GM19468 (cell line): Measurements from ENCODE around the gene GALNT8.

ENCODE experiments used
- ATAC-seq: cut with Tn5 transposase; IDR thresholded peaks from one replicate; pipeline ENCODE4 v1.9.1; 2021; ENCODE audit warnings: mild to moderate bottlenecking, moderate library complexity, moderate number of reproducible peaks; ENCODE audit not compliant: unreplicated experiment; ENCODE audit errors: extremely low read depth

Gene GALNT8

DNA sequence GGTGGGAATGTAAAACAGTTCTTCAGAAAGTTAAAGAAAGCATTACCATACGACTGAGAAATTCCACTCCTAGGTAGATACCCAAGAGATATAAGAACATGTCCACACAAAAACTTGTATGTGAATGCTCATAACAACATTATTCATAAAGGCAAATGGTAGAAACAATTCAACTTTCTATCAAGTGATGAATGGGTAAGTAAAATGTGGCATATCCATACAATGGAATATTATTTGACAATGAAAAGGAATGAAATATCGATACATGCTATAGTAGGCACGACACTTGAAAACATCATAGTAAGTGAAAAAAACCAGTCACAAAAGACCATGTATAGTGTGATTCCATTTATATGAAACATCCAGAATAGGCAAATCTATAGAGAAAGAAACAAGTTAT lies 71.3 kb downstream of the GALNT8 start:
- no peak for ATAC-seq

DNA sequence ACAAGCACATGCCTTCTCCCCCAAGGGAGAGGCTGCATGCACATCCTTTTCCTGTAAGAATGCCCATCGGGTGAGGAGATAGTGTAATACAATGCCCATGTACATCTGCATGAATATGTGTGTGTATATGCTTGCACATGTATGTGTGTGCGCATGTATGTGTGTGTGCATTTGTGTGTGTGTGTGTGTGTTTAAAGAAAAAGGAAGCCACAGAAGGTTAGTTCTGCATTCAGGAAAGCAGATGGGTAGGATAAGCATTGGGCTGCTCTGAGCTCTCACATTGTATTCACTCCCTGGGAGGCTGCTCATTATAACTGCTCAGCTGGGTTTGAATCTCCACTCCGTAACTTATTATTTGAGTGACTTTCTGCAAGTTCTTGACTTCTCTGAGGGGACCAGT lies 74.3 kb downstream of the GALNT8 start:
- ATAC-seq: no peak

DNA sequence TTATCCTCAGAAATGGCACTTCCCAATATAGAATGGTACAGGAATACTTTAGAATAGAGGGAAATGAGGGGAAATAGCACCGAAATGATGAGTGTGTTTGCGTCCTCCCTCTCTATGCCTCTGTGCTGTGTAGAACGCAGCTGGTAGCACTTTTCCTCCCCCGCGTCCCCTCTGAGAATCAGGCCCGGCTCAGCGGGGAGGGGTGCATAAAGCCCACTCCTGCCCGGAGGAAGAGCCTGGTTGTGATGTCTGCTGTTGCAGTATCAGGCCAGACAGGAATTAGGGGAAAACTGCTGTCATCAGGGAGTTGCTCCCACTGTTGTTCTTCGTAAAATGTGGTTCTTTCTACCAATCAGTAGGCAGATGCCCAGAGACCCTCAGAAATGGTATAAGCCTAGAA lies 76.0 kb downstream of the GALNT8 start:
- ATAC-seq: no peak

DNA sequence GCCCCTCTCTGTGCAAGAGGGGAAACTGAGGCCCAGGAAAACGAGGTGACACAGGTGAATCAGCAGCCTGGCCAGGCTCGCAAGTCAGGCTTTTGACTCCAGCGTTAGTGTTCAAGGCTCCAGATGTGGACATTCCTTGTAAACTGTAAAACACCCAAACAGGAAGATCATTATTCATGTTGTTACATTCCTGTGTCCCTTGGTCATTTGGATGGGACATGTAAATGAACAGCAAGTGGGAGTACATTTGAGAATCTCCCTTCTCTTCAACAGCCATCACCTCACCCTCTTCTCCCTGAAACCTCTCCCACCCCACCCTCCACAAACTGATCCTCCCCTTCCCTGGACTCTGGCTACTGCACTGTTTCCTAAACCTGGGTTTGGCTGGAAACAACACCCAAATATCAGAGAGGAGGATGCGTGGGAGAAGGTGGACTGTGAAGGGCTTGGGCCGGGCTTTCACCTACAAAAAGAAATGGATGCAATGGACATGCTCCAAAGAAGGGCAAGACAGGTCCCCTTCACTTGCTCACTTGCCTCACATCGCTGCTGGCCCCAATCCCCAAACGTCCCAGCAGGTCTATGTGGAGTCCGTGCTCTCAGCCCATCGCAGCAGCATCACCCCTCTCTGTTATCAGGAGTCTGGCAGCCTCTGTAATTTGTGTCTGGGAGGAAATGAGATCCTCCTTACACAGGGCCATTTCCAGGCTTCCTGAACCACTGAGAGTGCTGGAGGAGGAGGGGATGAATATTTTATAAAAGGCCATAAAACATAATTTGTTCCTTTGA lies 76.7 kb downstream of the GALNT8 start:
- ATAC-seq: no peak

DNA sequence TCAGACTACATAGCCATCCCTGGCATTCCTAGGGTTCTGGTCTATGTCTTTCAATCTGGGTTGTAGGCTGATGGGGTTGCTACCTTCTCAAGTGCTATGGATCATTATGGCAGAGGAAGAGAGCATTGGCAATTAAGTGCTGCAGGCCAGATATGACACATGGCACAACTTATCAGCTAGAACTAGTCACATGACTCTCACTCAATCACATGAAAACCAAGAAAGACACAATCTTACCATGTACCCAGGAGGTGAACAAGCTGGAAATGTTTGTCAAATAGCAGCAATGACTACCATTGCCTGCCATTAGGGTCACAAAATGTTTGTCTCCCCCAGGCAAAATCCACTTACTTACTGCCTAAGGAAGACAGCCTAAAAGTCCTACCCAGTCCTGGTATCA lies 80.4 kb downstream of the GALNT8 start:
- no peak for ATAC-seq

DNA sequence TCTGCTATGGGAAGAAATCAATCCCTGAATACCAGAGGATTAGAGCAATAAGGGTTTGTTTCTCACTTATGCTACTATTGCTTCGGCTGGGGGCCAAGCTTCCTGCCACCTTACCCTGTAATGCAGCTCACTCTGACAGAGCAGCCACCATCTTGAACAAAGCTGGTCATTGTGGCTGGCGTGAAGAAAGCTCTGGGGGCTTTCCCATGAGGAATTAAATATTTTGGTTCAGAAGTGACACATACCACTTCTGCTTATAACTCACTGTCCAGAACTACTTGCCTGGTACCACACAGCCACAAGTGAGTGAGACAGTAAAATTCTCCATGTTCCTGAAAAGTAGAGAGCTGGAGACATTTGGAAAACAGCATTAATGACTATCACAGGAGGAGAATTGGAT lies 82.6 kb downstream of the GALNT8 start:
- no peak for ATAC-seq

DNA sequence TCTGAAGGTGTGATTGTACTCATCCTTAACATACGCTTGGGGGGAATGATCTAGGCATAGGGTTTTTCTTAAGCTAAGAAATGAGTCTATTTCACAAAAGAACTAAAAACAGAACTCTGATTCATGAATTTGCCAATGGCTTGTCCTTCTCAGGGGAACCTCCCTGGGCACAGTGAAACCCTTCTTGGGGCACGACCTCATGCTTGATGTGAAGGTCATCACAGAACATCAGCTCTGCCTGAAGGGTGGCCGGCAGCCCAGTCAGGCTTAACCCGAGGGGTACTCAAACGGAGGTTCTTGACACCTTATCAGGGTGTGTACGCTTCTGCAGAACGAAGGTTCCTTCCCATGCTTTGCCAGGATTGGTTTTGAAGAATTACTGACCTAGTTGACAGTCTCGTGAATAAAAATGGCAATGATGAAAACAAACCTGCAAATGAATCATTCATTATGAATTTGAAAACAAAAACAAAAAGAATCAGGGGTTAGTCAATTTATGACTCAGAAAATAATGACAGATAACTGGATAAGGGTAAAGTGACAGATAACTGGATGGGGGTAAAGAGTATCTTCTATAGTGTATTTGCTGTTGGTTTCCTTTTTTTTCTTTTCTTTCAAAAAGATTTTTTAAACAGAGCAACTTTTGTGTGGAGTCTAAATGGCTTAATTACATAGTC lies 86.4 kb downstream of the GALNT8 start:
- no peak for ATAC-seq

DNA sequence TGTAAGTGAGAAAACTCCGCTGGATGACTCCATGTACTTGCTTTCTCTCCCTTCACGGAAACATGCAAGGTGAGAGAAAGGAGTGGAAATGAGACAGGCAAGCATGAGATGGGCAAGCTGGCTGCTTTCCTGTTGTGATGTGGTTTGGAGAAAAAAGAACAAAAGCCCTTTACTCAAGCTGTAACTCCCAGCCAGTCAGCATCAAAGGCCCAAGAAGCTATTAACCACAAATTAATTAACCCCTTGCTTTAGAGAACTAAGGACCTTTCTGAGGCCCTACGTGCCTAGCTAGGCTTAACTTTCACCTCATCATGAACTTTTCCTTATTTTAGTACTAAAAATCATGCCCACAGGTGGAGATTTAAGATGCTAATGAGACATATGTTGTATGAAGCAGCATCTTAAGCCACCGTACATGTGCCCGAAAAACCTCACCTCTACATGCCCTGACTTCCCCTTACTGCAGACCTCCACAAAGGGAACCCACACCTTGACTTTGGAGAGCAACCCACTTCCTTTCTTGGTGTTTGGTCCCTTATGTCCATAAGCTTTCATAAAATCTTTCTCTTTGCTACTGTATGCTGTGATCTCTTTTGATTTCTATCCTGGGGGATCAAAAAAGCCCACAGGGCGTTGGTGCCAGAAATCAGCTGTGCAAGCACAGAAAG lies 87.0 kb downstream of the GALNT8 start:
- ATAC-seq: no peak

DNA sequence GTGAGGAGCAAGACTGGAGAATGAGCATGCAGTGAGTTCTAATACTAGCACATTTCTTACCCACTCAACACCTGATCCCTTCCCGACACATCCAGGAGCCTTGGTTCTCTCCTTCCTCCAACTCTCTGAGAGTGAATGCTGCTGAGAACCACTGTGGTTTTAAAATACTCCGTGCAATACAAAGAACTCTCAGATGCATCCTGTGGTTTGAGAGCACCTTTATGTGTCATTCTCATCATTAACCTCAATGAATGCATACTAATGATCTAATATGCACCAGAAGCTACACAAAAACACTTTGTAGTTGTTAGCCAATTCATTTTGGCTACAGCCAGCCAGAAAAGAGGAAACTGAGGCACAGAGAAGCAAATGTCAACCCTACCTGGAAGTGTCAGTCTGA lies 87.6 kb downstream of the GALNT8 start:
- no peak for ATAC-seq

DNA sequence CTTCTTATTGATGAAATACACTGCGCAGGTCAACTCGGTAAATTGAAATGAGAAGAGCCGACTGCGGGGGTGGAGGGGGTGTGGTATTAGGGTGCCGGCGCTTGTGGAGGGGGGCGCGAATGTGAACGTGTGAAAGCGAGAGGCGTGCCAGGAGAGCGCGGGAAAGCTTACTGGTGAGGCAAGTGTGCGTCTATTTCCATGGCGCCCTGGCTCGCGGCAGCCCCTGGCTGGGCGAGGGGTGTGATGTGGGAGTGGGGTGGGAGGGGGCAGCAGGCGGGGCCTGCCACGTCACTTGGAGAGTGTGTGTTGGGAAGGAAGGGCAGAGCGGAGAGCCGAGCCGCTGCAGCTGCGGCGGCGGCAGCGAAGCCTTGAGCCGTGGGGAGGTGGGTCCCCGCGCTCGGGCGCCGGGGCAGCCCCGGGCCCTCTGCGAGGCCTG lies 88.8 kb downstream of the GALNT8 start:
- no peak for ATAC-seq

DNA sequence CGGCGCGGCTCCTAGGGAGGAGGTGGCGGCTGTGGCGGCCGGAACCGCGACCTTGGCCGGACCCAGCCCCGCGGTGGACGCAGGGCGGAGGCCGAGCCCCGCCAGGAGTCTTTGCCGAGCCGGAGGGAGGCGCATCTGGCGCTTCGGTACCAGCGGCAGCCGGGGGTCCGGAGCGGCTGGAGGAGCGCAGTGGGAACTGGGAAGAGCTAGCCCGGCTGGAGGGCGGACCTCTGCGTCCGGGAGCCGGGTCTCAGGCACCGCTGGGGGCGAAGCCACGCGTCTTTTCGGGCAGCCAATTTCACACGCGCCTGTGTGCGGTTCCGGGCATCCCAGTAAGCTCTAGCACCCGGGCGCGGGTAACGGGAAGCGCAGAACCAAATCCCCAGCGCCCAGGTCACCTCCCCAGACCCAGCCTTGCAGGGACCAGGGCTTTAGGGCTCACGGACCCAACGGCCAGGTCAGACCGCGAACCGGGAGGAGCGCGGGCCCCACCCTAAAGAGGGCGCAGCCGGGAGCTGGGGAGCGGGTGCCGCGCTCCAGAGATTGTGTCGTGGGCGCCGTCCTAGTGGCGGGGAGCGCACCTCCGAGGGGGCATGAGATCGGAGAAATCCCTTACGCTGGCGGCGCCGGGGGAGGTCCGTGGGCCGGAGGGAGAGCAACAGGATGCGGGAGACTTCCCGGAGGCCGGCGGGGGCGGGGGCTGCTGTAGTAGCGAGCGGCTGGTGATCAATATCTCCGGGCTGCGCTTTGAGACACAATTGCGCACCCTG lies 89.4 kb downstream of the GALNT8 start:
- ATAC-seq: no peak

DNA sequence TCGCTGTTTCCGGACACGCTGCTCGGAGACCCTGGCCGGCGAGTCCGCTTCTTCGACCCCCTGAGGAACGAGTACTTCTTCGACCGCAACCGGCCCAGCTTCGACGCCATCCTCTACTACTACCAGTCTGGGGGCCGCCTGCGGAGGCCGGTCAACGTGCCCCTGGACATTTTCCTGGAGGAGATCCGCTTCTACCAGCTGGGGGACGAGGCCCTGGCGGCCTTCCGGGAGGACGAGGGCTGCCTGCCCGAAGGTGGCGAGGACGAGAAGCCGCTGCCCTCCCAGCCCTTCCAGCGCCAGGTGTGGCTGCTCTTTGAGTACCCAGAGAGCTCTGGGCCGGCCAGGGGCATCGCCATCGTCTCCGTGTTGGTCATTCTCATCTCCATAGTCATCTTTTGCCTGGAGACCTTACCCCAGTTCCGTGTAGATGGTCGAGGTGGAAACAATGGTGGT lies 90.0 kb downstream of the GALNT8 start:
- no peak for ATAC-seq

DNA sequence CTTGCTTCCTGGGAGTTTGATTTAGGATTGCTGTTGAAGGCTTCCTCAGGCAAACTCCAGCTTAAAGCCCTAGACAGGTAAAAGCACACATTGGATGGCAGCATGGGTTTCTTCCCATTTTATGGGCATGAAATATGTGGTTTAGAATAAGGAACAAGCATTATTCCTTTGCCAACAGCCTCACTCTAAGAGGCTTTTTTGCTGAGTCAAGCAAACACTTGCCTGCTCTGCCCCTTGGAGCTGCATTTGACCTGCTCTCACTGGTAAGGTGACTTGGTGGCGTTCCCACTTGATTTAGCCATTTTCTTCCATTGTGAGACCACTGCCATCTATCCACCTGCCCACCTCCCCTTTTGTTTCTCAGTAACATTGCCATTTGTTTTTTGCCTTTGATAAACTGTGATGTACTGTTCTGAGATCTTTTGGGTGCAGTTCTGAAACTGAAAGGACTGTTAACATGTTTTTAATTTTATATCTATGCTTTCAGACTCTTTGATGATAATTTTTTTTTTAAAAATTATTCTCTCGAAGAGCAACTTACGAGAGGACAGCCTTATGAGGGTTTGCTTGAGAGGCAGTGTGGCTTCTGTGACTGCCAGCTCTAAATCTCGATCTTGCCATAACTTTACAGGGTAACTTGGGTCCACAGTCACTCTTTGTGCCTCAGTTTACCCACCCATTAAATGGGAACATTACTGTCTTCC lies 92.6 kb downstream of the GALNT8 start:
- no peak for ATAC-seq

DNA sequence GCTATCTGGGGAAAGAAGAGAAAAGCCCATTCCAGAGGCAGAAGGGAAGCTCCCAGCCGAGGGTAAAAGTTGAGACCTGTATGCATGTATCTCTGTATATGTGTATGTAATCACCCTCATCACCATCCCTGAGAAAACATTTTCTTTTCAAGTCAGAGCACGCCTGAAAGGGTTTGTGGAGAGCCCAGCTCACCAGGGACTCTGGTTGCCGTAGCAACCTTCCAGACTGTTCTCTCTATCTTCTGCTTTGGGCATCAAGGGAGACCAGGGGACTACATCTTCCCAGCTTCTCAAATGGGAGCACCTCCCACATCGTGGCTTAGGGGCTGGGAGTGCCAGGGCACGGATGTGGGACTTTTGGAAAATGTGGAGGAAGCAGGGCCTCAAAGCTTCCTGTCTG lies 93.5 kb downstream of the GALNT8 start:
- ATAC-seq: no peak

DNA sequence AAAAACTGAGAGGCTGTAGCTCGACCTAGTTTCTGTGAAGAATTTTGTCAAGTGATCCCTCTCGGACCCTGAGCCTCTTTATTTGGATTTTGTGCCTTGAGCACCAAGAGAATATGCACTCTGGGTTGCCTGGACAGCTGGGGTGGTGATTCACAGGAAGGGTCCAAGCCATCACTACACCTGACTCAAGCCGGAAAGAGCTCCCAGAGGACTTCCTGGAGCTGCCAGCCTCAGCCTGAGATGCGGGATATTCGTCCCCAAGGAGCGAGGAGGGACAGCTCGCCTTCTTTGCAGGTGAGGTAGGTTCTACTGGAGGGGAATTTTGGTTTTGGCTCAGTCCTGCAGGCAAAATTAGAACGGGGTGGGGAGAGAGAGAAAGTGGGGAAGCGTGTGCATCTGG lies 94.3 kb downstream of the GALNT8 start:
- no peak for ATAC-seq

DNA sequence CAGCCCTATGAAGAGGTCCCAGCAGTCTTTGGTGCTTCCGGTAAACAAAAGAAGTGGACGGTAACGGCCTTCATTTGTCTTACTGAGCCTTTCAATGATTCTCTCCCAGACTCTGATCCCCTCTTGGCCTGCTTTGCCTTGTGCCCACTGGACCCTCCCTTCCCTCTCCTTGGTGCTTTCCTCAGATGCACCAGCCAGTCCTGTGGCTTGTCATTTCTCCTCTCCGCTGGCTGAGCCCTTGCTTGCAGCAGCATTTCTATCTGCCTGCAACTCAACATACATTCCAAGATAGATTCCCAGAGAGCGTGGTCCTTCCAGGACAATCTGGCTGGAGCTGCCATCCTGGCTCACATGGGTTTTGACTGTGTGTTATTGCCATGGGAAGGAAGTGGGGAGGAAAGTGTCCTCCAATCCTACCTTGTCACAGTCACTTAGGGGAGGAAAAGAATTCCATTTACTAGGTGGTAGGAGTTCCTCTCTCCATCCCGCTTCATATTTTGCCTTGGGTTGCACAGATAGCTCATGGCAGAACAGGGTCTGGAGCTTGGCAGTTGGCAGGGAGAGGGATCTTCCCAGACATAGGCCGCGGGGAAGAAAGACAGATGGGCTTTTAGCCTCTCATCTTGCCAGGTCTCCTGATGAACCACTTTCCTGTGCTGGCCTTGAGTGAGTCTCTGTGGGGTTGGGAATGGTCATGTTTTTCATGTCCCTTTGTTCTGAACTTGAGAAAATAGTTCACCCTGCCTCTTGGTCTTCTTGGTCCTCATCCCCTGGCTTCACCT lies 96.7 kb downstream of the GALNT8 start:
- ATAC-seq: no peak

DNA sequence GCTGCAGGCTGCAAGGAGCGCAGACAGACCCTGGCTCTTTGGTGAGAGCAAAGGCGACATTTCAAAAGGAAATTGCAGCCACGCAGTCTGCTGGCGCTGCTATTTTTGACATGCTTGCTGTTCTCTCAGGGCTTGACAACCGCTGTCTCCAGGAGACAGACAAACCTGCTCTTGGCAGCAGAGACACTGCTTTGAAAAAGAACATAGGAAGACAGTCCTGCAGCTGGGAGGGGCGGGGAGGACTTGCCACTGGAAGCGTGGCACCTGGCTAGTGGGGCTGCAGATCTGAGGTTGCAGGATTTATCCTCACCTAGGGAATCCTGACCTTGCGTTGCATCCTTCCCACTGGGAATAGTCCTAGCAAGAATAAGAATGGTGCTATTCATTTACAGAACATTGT lies 97.7 kb downstream of the GALNT8 start:
- ATAC-seq: no peak

DNA sequence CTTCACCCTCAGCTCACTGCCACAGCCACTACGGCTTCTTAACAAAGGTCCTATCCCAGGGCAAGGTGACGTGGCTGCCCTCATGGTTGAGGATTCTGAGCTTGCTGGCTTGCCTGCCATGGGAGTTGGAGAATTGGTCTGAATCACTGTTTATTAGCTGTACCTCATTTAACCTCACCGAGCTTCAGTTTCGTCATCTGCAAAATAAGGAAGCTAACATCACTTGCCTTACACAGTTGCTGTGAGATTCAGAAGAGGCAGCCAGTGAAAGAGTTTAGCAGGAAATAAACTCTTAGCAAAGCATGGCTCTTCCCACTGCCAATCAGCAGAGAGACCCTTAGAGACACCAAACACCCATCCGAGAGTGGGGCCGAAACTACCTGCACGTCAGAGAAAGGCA lies 99.5 kb downstream of the GALNT8 start:
- ATAC-seq: no peak

DNA sequence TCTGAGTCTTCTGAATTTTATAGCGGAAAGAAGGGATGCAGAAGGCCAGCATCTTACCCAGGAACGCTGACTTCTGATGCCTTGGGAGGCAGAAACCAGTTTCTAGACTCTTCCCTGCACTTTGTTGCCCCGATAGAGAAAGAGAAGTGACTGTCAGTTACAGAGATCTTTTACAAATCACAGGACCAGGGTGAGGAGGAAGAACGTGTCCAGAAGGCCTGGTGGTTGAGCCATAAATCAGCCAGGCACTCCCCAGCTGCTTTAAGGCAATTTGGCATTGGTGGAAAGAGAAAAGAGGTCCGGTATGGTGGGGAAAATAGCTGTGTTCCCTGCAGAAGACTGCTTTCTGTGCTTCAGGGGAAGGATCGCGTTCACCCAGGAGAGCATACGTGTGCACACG lies 100.8 kb downstream of the GALNT8 start:
- ATAC-seq: no peak
